Activated T-cell treated with anti-CD3 and anti-CD28 coated beads, Interleukin-2, amount 50 U/mL, for 24 hours (primary cell): ENCODE results near the gene HOXA6.

Experiments used
- DNase-seq: peaks from one replicate; pipeline ENCODE4 v3.0.0-alpha.2; 2020
- H3K27ac Mint-ChIP-seq: 2 replicates; pipeline ENCODE4 v1.8.0; 2020; ENCODE audit warnings: mild to moderate bottlenecking, mixed read lengths
- H3K27me3 Mint-ChIP-seq: 2 replicates; pipeline ENCODE4 v1.8.0; 2020; ENCODE audit warnings: mixed read lengths
- H3K36me3 Mint-ChIP-seq: 2 replicates; pipeline ENCODE4 v1.8.0; 2020; ENCODE audit warnings: low read depth, mixed read lengths
- H3K4me1 Mint-ChIP-seq: 2 replicates; pipeline ENCODE4 v1.8.0; 2020; ENCODE audit warnings: low read depth, mixed read lengths
- H3K4me3 Mint-ChIP-seq: 2 replicates; pipeline ENCODE4 v1.8.0; 2020; ENCODE audit warnings: mild to moderate bottlenecking, moderate library complexity, mixed read lengths
- H3K9me3 Mint-ChIP-seq: 2 replicates; pipeline ENCODE4 v1.8.0; 2020; ENCODE audit warnings: mixed read lengths

HOXA6 gene

DNA sequence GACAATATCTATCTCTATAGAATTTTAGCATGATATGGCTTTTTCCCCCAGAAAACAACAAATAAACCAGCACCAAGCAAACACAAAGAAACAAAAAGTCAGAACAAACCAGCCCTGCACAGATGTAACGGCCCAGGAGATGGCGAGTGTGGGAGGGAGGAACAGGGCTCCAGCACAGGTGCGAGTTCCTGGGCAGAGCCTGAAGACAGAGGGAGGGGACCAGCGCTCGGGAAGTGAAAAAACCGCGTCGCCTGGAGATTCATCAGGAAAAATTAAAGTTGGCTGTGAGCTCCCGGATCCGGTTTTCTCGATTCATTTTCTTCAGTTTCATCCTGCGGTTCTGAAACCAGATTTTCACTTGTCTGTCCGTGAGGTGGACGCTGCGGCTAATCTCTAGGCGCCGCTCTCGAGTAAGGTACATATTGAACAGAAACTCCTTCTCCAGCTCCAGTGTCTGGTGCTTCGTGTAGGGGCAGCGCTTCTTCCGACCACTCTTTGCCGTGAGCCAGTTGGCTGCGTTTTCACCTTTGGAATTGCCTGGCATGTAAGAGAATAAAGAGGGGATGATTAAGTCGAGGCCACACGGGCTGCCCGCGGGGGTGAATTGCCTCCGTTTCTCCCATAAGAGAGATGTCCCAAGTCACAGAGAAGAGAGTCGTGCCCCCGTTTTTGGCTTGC, 24.2 kb upstream of the HOXA6 start:
- Mint-ChIP-seq H3K9me3 (no peaks in the 10 kb centered on the region), H3K4me3 (no peak overlapping the region), H3K36me3 (no peaks in the 10 kb centered on the region), H3K27ac (peak overlapping the region; percentile 77), H3K4me1 (peaks cover 33% of the 10 kb centered on the region), H3K27me3 (peaks cover 83% of the 10 kb centered on the region)
- DNase-seq, result peak; percentile 42

DNA sequence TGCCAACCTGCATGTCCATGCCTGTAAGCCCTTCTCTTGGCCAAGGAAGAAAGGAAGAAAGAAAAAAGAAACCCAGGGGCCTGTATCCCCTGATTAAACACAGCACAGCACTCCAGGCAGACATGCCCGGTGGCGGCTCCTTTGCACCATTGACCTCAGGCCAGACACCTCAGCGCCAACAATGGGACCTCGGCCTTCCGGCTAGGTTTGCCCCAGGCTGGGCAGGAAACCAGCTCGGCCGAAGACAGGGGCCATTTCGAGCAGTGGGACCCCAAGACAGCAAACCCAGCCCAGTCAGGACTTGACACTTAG, 23.7 kb upstream of the HOXA6 start:
- peaks cover 83% of the 10 kb centered on the region for H3K27me3 Mint-ChIP-seq
- DNase-seq, result peak; percentile 36
- peaks cover 35% of the 10 kb centered on the region for H3K4me1 Mint-ChIP-seq
- H3K9me3 Mint-ChIP-seq, result no peaks in the 10 kb centered on the region
- H3K4me3 Mint-ChIP-seq, result no peak overlapping the region
- H3K36me3 Mint-ChIP-seq, result no peaks in the 10 kb centered on the region
- H3K27ac Mint-ChIP-seq, result peak overlapping the region; percentile 29

DNA sequence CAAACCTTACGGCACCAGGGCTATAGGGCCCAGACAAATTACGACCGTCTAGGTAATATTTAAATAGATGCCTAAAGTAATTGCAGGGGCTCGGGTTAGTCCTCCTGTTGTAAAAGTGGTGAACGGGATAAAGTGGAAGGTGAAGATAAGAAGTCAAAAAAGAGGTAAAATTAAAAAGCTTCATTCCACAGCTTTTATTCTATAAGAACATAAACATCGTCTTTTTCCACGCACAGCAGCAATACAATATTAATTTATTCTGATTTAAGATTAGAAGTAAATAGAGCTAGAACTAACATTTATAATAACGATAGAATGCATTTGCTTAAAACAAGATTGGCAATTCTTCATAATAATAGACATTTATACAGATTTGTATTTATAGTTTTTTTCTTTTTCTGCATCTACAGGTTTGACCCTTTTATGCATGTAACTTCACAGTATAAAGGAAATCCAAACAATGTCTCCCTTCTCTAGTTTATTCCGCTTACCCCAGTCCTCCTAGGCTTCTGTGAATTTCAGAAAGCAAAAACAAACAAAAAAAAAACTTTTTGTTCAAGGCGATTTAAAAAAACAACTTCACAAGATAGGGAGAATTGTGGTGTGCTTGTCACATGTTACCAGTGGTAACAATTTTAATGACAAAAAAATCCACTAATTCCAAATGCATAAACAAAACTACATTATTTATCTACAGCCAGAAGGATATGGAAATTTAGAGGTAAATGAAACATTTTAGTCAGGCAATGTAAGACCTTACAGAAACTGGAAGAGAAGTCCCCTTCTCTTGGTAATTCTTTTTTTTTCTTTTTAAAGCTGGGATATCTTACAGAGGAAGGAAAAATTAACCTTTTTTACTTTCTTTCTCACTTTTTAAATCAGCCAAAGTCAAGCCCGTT, 23.1 kb upstream of the HOXA6 start:
- DNase-seq, result no peak
- no peaks in the 10 kb centered on the region for H3K9me3 Mint-ChIP-seq
- peaks cover 38% of the 10 kb centered on the region for H3K4me1 Mint-ChIP-seq
- H3K36me3 Mint-ChIP-seq, result no peaks in the 10 kb centered on the region
- peak overlapping the region; percentile 29 for H3K27ac Mint-ChIP-seq
- peaks cover 81% of the 10 kb centered on the region for H3K27me3 Mint-ChIP-seq
- no peak overlapping the region for H3K4me3 Mint-ChIP-seq

DNA sequence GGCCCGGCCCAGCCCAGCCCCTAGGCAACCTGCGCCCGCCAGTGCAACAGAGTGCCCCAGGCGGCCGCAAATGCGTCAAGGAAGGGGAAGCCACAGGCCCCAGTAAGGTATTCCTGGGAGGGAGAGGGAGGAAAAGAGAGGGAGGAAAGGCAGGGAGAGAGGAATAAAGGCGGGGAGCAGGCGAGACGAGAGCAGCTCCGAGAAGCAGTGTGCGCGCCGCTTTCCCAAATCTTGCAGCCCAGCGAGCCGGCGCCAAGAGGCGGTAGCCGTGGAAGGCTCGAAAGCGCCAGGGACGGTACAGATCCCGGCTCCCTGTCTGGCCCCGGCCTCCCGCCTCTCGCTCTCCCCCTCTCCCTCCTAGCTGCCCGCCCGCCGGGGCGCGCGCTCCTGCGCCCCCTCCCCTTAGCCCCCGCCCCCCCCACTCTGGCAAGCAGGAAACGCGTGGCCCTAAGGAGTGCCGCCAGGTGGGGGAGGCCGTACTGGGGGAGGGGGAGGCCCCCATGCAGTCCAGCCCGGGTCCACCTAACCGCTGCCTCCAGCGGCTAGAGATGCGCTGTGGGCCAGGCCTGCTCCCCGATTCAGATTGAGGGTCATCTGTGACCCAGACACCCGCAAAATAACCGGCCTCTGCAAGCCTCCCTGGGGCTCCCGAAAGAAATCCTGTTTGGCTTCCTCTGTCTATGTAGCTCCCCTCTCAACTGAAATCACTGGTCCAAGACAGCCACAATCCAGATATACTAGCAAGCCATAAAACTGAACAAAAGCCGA, 22.3 kb upstream of the HOXA6 start:
- Mint-ChIP-seq H3K4me3 (no peak overlapping the region), H3K9me3 (no peaks in the 10 kb centered on the region), H3K27ac (no peak overlapping the region), H3K4me1 (peaks cover 41% of the 10 kb centered on the region), H3K36me3 (no peaks in the 10 kb centered on the region), H3K27me3 (peaks cover 78% of the 10 kb centered on the region)
- DNase-seq, result peak; percentile 32

DNA sequence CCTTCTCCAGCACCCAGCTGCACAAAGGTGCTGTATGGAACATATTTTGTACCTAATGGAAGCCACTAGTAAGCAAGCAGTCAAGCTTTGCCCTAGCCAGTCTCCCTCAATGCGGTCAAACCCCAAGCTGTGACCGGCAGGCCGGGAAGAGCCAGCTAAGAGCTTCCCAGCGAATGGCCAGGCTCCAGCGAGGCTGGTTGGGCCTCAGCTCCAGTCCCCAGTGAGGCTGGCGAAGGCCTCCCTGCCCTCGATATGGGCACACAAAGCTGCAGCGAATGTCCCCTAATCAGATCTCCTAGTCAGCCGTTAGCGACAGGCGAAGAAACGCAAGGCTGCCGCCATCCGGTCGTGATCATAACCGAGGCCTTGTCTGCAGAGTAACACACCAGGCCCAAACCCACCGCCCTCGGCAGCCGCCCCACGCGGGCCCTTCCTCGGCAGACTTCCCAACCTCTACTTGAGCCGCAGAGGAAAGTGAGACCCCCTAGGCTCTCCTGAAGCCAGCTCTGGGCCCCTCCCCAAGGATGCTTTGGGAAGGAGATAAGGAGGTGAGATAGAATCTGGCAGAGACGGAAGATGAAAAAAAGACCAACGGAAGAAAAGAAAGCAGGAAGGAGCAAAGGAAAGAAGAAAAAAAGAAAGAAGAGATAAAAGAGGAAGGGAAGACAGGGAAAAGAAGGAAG, 20.8 kb upstream of the HOXA6 start:
- peak overlapping the region; percentile 30 for H3K27ac Mint-ChIP-seq
- H3K4me3 Mint-ChIP-seq, result no peak overlapping the region
- H3K27me3 Mint-ChIP-seq, result peaks cover 84% of the 10 kb centered on the region
- peak; percentile 59 for DNase-seq
- peaks cover 49% of the 10 kb centered on the region for H3K4me1 Mint-ChIP-seq
- H3K36me3 Mint-ChIP-seq, result no peaks in the 10 kb centered on the region
- H3K9me3 Mint-ChIP-seq, result no peaks in the 10 kb centered on the region

DNA sequence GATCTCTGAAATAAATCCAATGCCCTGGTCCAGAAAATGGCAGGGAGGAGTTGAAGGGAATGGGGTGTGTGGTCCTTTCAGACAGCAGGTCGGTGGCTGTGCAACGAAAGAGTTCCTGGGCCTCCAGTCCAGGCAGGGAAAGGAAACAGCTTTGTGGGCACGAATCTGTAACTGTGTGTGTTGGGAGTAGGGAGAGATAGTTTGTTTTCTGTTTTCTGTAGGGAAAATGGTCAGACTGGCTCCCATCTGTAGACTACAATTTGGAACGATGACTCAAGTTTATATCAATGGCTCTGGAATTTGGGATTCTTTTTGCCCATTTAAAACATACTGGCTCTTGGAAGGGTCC, 20.3 kb upstream of the HOXA6 start:
- Mint-ChIP-seq H3K4me3 (no peak overlapping the region), H3K36me3 (no peaks in the 10 kb centered on the region), H3K27me3 (peaks cover 89% of the 10 kb centered on the region), H3K9me3 (no peaks in the 10 kb centered on the region), H3K27ac (peak overlapping the region; percentile 30), H3K4me1 (peaks cover 49% of the 10 kb centered on the region)
- DNase-seq, result peak; percentile 20

DNA sequence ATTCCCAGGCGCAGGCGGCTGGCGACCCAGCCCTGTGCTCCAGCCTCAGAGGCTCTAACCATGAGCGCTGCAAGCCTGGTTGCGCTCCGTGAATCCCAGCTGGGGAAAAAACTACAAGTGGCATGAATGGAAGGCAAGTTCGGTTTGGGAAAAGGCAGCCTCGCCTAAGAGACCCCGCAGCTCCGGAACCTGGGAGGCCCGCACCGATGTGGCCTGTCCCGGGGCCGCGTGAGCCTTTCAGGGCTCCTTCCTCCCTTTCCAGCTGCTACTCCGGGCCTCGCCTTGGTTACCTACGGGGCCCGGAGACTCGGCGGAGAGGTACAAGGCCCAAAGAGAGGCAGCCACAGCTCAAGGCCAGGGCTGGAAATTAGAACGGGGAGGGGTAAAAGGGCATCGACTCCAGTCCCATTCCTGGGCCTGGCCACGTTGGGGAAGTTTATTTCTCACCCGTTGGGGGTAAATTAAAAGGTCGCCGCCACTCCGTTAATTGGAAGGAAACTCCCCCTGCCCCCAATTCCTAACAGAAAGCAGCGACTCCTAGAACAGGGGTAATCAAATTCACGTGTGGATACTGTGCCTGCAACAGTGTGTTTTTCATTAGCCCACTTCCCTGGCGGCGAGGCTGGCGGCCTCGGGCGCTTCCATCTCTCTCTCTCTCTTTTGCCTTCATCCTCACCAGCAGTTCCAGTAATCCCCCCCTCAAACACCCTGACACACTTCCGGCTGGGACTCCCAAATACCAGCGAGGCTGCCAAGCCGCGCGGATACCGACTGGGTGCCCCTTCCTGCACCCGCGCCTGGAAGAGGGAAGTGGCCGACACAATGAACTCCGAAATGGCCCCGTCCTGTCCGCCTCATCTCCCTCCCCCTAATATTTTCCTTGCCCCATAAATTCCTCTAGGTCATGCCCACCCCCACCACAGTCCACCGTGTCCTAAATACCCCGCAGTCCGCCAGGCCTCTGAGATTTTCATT, 19.2 kb upstream of the HOXA6 start:
- Mint-ChIP-seq H3K4me3 (peak overlapping the region; percentile 21), H3K9me3 (no peaks in the 10 kb centered on the region), H3K27ac (peak overlapping the region; percentile 26), H3K36me3 (no peaks in the 10 kb centered on the region), H3K27me3 (peaks cover 91% of the 10 kb centered on the region), H3K4me1 (peaks cover 40% of the 10 kb centered on the region)
- peak; percentile 43 for DNase-seq

DNA sequence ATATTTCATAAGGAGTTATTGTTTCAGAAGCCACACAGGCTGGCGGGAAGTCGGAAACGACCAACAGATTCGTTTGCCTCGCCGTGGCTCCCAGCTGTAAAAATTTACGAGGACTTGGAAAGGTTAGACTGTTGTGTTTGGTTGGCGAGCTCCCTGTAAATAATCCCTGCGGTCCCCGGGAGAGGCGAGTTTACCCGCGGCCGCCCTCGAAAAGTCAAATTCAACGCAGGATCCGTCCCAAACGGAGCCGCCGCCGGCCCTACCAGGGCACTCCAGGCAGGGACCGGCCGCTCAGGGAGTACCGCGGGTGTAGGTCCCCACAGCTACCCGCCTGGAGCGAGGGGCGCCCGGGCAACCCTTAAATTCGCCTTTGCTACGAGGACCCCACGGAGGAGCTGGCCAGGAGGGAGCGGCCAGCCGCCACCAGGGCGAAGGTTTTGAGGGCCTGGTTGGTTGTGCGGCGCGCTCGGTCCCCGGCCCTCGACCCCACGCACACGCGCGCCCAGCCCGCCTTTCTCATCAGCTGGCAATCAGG, 18.5 kb upstream of the HOXA6 start:
- peak overlapping the region; percentile 79 for H3K27ac Mint-ChIP-seq
- H3K9me3 Mint-ChIP-seq, result no peaks in the 10 kb centered on the region
- peaks cover 88% of the 10 kb centered on the region for H3K27me3 Mint-ChIP-seq
- H3K36me3 Mint-ChIP-seq, result no peaks in the 10 kb centered on the region
- peak; percentile 47 for DNase-seq
- H3K4me3 Mint-ChIP-seq, result peak overlapping the region; percentile 33
- H3K4me1 Mint-ChIP-seq, result peaks cover 36% of the 10 kb centered on the region

DNA sequence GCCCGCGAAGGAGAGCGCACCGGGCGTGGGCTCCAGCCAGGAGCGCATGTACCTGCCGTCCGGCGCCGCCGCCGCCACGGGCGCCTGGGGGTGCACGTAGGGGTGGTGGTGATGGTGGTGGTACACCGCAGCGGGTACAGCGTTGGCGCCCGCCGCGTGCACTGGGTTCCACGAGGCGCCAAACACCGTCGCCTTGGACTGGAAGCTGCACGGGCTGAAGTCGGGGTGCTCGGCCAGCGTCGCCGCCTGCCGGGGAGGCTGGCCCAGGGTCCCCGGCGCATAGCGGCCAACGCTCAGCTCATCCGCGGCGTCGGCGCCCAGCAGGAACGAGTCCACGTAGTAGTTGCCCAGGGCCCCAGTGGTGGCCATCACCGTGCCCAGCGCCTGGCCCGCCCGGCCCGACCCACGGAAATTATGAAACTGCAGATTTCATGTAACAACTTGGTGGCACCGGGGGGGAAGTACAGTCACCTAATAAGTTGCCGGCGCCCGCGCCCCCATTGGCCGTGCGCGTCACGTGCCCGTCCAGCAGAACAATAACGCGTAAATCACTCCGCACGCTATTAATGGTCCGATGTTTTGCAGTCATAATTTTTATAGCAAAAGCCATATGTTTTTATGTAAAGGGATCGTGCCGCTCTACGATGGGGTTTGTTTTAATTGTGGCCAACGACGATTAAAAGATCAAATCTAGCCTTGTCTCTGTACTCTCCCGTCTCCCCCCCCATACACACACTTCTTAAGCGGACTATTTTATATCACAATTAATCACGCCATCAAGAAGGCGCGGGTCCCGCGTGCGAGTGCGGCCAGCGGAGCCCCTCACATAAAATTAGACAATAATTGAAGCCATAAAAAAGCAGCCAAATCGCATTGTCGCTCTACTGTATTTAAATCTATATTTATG, 17.8 kb upstream of the HOXA6 start, which contains the start of gene HOXA9:
Gene HOXA9, minus strand, starts transcription at position 449 of the 907 bp plus-strand sequence. Its CDS starts 80 bp downstream, at position 369.
- DNase-seq, result peak; percentile 53
- H3K27me3 Mint-ChIP-seq, result peaks cover 86% of the 10 kb centered on the region
- no peaks in the 10 kb centered on the region for H3K36me3 Mint-ChIP-seq
- no peaks in the 10 kb centered on the region for H3K9me3 Mint-ChIP-seq
- peak within 1 kb of the TSS; percentile 33 for H3K4me3 Mint-ChIP-seq
- peak within 1 kb of the TSS; percentile 79 for H3K27ac Mint-ChIP-seq
- H3K4me1 Mint-ChIP-seq, result peaks cover 37% of the 10 kb centered on the region

DNA sequence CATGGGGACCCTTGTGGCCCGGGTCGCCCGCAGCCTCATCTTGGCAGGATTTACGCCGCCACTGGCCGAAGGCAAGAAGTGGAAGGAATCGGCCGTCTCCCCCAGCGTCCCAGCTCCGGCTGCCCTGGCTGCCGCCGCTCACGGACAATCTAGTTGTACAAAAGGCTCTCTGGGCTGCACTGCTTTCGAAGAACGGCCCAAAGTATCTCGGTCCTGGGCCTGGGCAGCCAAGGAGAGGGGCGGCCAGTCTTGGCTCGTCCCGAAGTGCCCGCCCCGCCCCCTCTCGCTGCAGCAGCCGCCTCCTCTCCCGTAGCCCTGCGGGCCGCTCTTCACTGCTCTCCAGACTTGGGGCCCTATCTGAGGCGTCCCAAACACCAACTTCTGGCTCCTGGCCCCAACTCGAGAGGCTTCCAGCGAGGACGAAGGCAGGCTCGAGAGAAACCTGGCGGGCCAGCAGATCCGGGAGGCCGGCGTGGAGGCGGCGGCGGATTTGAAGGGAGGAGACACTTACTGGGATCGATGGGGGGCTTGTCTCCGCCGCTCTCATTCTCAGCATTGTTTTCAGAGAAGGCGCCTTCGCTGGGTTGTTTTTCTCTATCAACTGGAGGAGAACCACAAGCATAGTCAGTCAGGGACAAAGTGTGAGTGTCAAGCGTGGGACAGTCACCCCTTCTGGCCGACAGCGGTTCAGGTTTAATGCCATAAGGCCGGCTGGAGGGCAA, 17.0 kb upstream of the HOXA6 start:
- Mint-ChIP-seq H3K27me3 (peaks cover 89% of the 10 kb centered on the region), H3K27ac (peak overlapping the region; percentile 59), H3K4me3 (peak overlapping the region; percentile 20), H3K36me3 (no peaks in the 10 kb centered on the region), H3K4me1 (peaks cover 37% of the 10 kb centered on the region), H3K9me3 (no peaks in the 10 kb centered on the region)
- peak; percentile 53 for DNase-seq

DNA sequence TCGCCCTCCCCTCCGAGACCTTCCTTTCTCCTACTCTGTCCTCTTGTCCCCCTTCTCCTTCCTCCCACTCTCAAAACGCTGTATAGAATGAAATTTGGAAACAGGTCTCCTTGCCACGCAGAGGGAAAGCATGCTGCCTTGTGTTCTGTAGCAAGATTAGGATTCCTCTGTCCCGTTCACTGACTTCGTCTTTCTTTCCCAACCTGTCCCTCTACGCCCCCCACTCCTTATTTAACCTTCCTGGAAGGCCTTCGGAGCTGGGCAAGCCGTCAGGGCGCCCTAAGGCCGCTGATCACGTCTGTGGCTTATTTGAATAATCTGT, 16.4 kb upstream of the HOXA6 start:
- no peaks in the 10 kb centered on the region for H3K36me3 Mint-ChIP-seq
- H3K4me1 Mint-ChIP-seq, result peaks cover 37% of the 10 kb centered on the region
- no peaks in the 10 kb centered on the region for H3K9me3 Mint-ChIP-seq
- H3K27me3 Mint-ChIP-seq, result peaks cover 89% of the 10 kb centered on the region
- no peak for DNase-seq
- no peak overlapping the region for H3K4me3 Mint-ChIP-seq
- peak overlapping the region; percentile 3 for H3K27ac Mint-ChIP-seq
